WTC11 (cell line): ENCODE results near the gene RUNX2. TPM values are rescaled to one million over a fixed set of nuclear protein-coding genes. Genes with fewer than 3 reads are reported as not detected.

Experiments used
- ATAC-seq: fragments of 200-7000 bp; cut with Tn5 transposase; 2 replicates; pipeline ENCODE4 v1.10.0; 2021; ENCODE audit warnings: mild to moderate bottlenecking, moderate library complexity
- CTCF ChIA-PET: fragments of 300-600 bp; sonication (Branson Sonifier 250); formaldehyde crosslinking; loops from one replicate; lab custom pipeline; 2021; ENCODE audit warnings: antibody characterized with exemption; lab: Charles Lee
- POLR2A ChIA-PET: fragments of 350-600 bp; sonication (Branson Sonifier 250); formaldehyde crosslinking; loops from one replicate; lab custom pipeline; 2021; ENCODE audit warnings: antibody characterized with exemption; lab: Charles Lee
- DNase-seq: peaks from one replicate; pipeline ENCODE4 v3.0.0; 2021; ENCODE audit warnings: low spot score
- H3K27ac Mint-ChIP-seq: 2 replicates; pipeline ENCODE4 v1.8.0; 2021; ENCODE audit warnings: mixed read lengths
- H3K27me3 Mint-ChIP-seq: 2 replicates; pipeline ENCODE4 v1.8.0; 2021; ENCODE audit warnings: low read depth, mild to moderate bottlenecking, moderate library complexity, mixed read lengths
- H3K36me3 Mint-ChIP-seq: 2 replicates; pipeline ENCODE4 v1.8.0; 2021; ENCODE audit warnings: mixed read lengths
- H3K4me1 Mint-ChIP-seq: 2 replicates; pipeline ENCODE4 v1.8.0; 2022; ENCODE audit warnings: mixed read lengths
- H3K4me3 Mint-ChIP-seq: 2 replicates; pipeline ENCODE4 v1.8.0; 2021; ENCODE audit warnings: mild to moderate bottlenecking, moderate library complexity, mixed read lengths
- H3K9me3 Mint-ChIP-seq: 2 replicates; pipeline ENCODE4 v1.8.0; 2021; ENCODE audit warnings: mixed read lengths
- ARID4B ChIP-seq: sonication (generic); formaldehyde crosslinking; IDR thresholded peaks from 2 replicates; pipeline ENCODE4 v1.8.0; 2023; ENCODE audit warnings: missing genetic modification reagents, mild to moderate bottlenecking, borderline replicate concordance
- ATF6 ChIP-seq: sonication (generic); formaldehyde crosslinking; IDR thresholded peaks from 2 replicates; pipeline ENCODE4 v1.8.1; 2023; ENCODE audit warnings: mild to moderate bottlenecking, missing genetic modification reagents
- ETV6 ChIP-seq: sonication (generic); formaldehyde crosslinking; IDR thresholded peaks from 2 replicates; pipeline ENCODE4 v1.8.1; 2022; ENCODE audit warnings: mild to moderate bottlenecking, missing genetic modification reagents
- FOXP1 ChIP-seq: sonication (generic); formaldehyde crosslinking; IDR thresholded peaks from 2 replicates; pipeline ENCODE4 v1.8.0; 2022; ENCODE audit warnings: missing genetic modification reagents, mild to moderate bottlenecking, moderate library complexity, borderline replicate concordance
- HMGXB4 ChIP-seq: sonication (generic); formaldehyde crosslinking; IDR thresholded peaks from 2 replicates; pipeline ENCODE4 v1.8.1; 2023; ENCODE audit warnings: mild to moderate bottlenecking, moderate library complexity, missing genetic modification reagents
- JAZF1 ChIP-seq: fragments of 250-450 bp; sonication (Bioruptor Pico); IDR thresholded peaks from 2 replicates; pipeline ENCODE4 v1.9.0; 2021; ENCODE audit warnings: moderate library complexity, mild to moderate bottlenecking, inconsistent platforms
- KAT7 ChIP-seq: sonication (generic); formaldehyde crosslinking; IDR thresholded peaks from 2 replicates; pipeline ENCODE4 v1.8.1; 2023; ENCODE audit warnings: missing genetic modification reagents, mild to moderate bottlenecking, borderline replicate concordance
- MYBL2 ChIP-seq: sonication (generic); formaldehyde crosslinking; IDR thresholded peaks from 2 replicates; pipeline ENCODE4 v1.8.1; 2023; ENCODE audit warnings: mild to moderate bottlenecking, moderate library complexity, missing genetic modification reagents
- PRDM15 ChIP-seq: sonication (generic); formaldehyde crosslinking; IDR thresholded peaks from 2 replicates; pipeline ENCODE4 v1.8.0; 2022; ENCODE audit warnings: missing genetic modification reagents
- RORB ChIP-seq: fragments of 250-450 bp; sonication (Bioruptor Pico); IDR thresholded peaks from 2 replicates; pipeline ENCODE4 v1.9.0; 2021; ENCODE audit warnings: mild to moderate bottlenecking
- TP53 ChIP-seq: sonication (generic); formaldehyde crosslinking; IDR thresholded peaks from 2 replicates; pipeline ENCODE4 v1.8.1; 2023; ENCODE audit warnings: mild to moderate bottlenecking, missing genetic modification reagents
- ZBTB43 ChIP-seq: sonication (generic); formaldehyde crosslinking; IDR thresholded peaks from 2 replicates; pipeline ENCODE4 v1.8.1; 2023; ENCODE audit warnings: mild to moderate bottlenecking, missing genetic modification reagents
- ZNF232 ChIP-seq: sonication (generic); formaldehyde crosslinking; IDR thresholded peaks from 2 replicates; pipeline ENCODE4 v1.8.0; 2022; ENCODE audit warnings: mild to moderate bottlenecking, missing genetic modification reagents
- ZNF317 ChIP-seq: sonication (generic); formaldehyde crosslinking; IDR thresholded peaks from 2 replicates; pipeline ENCODE4 v1.8.1; 2023; ENCODE audit warnings: low read depth, mild to moderate bottlenecking, moderate library complexity, missing genetic modification reagents, borderline replicate concordance
- ZNF416 ChIP-seq: fragments of 250-450 bp; sonication (Bioruptor Pico); IDR thresholded peaks from 2 replicates; pipeline ENCODE4 v1.9.0; 2021; ENCODE audit warnings: mild to moderate bottlenecking, inconsistent platforms
- total RNA-seq: library from RNA; stranded (reverse); gene quantifications from 3 replicates; pipeline ENCODE4 v1.2.3, GENCODE V29; 2021

RUNX2 gene
- total RNA-seq, 1 experiment from 2014 or later, result 0.28 TPM

- Mint-ChIP-seq H3K36me3 (peaks cover 7% of the 10 kb centered on the region; the same call in 1 of the 2 replicates), H3K27me3 (no peaks in the 10 kb centered on the region), H3K4me1 (peaks cover 3% of the 10 kb centered on the region), H3K4me3 (no peak overlapping the region), H3K9me3 (peaks cover 15% of the 10 kb centered on the region), H3K27ac (no peak overlapping the region)
- ChIA-PET CTCF (no interaction called here), POLR2A (no interaction called here)
- ATAC-seq, result no peak
- no peak for DNase-seq
- TF ChIP-seq HMGXB4 (CRISPR knock-in tag) (no peak), ARID4B (CRISPR knock-in tag) (no peak), ZNF317 (CRISPR knock-in tag) (no peak), PRDM15 (CRISPR knock-in tag) (no peak), FOXP1 (no peak), JAZF1 (CRISPR knock-in tag) (no peak), ZNF232 (no peak), MYBL2 (CRISPR knock-in tag) (no peak), RORB (CRISPR knock-in tag) (no peak)
Measured at GRCh38 chr6:45584127-45584526, 256.0 kb downstream of the RUNX2 start.

GRCh38 chr6:45586216-45587171 lies 258.4 kb downstream of the RUNX2 start:
- POLR2A ChIA-PET, result no interaction called here
- DNase-seq (no peak), ATAC-seq (0 out of 2 replicates have a peak, but pooled peaks have one; percentile 34)
- Mint-ChIP-seq H3K27me3 (no peaks in the 10 kb centered on the region), H3K36me3 (peaks cover 7% of the 10 kb centered on the region; the same call in 1 of the 2 replicates), H3K4me3 (no peak overlapping the region), H3K9me3 (peaks cover 12% of the 10 kb centered on the region), H3K4me1 (peaks cover 5% of the 10 kb centered on the region), H3K27ac (no peak overlapping the region)
- CTCF ChIA-PET, result interaction anchor here (0.5 kb wide), 1 partner anchor 1276 kb away, joined by 3 read pairs; no protein-coding TSS in a partner anchor
- TF ChIP-seq ZNF416 (no peak), ZBTB43 (CRISPR knock-in tag) (no peak), TP53 (no peak), ATF6 (CRISPR knock-in tag) (no peak), ARID4B (CRISPR knock-in tag) (no peak), ETV6 (CRISPR knock-in tag) (no peak), KAT7 (CRISPR knock-in tag) (no peak)
